ENCODE results near the gene CFAP141. TPM values are rescaled to one million over a fixed set of nuclear protein-coding genes. Genes with fewer than 3 reads are reported as not detected.

CFAP141 gene
- total RNA-seq, 1 experiment from 2014 or later = not detected

- TF ChIP-seq, protein P1, sequence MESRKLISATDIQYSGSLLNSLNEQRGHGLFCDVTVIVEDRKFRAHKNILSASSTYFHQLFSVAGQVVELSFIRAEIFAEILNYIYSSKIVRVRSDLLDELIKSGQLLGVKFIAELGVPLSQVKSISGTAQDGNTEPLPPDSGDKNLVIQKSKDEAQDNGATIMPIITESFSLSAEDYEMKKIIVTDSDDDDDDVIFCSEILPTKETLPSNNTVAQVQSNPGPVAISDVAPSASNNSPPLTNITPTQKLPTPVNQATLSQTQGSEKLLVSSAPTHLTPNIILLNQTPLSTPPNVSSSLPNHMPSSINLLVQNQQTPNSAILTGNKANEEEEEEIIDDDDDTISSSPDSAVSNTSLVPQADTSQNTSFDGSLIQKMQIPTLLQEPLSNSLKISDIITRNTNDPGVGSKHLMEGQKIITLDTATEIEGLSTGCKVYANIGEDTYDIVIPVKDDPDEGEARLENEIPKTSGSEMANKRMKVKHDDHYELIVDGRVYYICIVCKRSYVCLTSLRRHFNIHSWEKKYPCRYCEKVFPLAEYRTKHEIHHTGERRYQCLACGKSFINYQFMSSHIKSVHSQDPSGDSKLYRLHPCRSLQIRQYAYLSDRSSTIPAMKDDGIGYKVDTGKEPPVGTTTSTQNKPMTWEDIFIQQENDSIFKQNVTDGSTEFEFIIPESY (IDR thresholded peaks at IDR 0.05; ENCODE audit: extremely low read depth, insufficient replicate concordance, low read length) = peak; percentile 74
- TF ChIP-seq CEBPB (IDR thresholded peaks at IDR 0.05; ENCODE audit: low read depth) (no peak), SIN3A (IDR thresholded peaks at IDR 0.05; ENCODE audit: low read depth) (peak; percentile 90), TCF7L2 (IDR thresholded peaks at IDR 0.05; ENCODE audit: borderline replicate concordance, extremely low read depth, insufficient read depth, insufficient read length) (peak; percentile 51), ELF1 (IDR thresholded peaks at IDR 0.05; ENCODE audit: borderline replicate concordance, low read depth) (peak; percentile 86)
Measured at GRCh38 chr1:154220071-154220969, 14.2 kb upstream of the CFAP141 start, which contains the start of gene UBAP2L (continued).

- H3K4me3 ChIP-seq (replicated peaks in 1 of 2; ENCODE audit: low read depth in 1 of 2, low read length in 2 of 2) = peak overlapping the region; percentile 81 to 99
- TF ChIP-seq, protein P2, sequence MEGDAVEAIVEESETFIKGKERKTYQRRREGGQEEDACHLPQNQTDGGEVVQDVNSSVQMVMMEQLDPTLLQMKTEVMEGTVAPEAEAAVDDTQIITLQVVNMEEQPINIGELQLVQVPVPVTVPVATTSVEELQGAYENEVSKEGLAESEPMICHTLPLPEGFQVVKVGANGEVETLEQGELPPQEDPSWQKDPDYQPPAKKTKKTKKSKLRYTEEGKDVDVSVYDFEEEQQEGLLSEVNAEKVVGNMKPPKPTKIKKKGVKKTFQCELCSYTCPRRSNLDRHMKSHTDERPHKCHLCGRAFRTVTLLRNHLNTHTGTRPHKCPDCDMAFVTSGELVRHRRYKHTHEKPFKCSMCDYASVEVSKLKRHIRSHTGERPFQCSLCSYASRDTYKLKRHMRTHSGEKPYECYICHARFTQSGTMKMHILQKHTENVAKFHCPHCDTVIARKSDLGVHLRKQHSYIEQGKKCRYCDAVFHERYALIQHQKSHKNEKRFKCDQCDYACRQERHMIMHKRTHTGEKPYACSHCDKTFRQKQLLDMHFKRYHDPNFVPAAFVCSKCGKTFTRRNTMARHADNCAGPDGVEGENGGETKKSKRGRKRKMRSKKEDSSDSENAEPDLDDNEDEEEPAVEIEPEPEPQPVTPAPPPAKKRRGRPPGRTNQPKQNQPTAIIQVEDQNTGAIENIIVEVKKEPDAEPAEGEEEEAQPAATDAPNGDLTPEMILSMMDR (IDR thresholded peaks at IDR 0.05 in 2 of 3, conservative IDR thresholded peaks at IDR 0.05 in 1 of 3; ENCODE audit: borderline replicate concordance in 1 of 3, insufficient read depth in 1 of 3, low read depth in 2 of 3, low read length in 2 of 3) = no peak
- TF ChIP-seq CEBPB (IDR thresholded peaks at IDR 0.05; ENCODE audit: low read depth) (no peak), TCF7L2 (IDR thresholded peaks at IDR 0.05; ENCODE audit: borderline replicate concordance, extremely low read depth, insufficient read depth, insufficient read length) (no peak), EZH2phosphoT487 (IDR thresholded peaks at IDR 0.05; ENCODE audit: borderline replicate concordance) (no peak), FOSL1 (IDR thresholded peaks at IDR 0.05; ENCODE audit: low read depth) (no peak), SIN3A (IDR thresholded peaks at IDR 0.05; ENCODE audit: low read depth) (no peak), ELF1 (IDR thresholded peaks at IDR 0.05; ENCODE audit: borderline replicate concordance, low read depth) (no peak), POLR2A (IDR thresholded peaks at IDR 0.05; ENCODE audit: borderline replicate concordance, extremely low read depth, insufficient read depth, insufficient read length) (no peak), CBX3 (IDR thresholded peaks at IDR 0.05; ENCODE audit: low read depth) (no peak), RAD21 (IDR thresholded peaks at IDR 0.05; ENCODE audit: low read depth) (no peak), EGR1 (IDR thresholded peaks at IDR 0.05; ENCODE audit: low read depth) (no peak)
- TF ChIP-seq, protein P3, sequence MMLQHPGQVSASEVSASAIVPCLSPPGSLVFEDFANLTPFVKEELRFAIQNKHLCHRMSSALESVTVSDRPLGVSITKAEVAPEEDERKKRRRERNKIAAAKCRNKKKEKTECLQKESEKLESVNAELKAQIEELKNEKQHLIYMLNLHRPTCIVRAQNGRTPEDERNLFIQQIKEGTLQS (IDR thresholded peaks at IDR 0.05) = no peak
- TF ChIP-seq, protein P4, sequence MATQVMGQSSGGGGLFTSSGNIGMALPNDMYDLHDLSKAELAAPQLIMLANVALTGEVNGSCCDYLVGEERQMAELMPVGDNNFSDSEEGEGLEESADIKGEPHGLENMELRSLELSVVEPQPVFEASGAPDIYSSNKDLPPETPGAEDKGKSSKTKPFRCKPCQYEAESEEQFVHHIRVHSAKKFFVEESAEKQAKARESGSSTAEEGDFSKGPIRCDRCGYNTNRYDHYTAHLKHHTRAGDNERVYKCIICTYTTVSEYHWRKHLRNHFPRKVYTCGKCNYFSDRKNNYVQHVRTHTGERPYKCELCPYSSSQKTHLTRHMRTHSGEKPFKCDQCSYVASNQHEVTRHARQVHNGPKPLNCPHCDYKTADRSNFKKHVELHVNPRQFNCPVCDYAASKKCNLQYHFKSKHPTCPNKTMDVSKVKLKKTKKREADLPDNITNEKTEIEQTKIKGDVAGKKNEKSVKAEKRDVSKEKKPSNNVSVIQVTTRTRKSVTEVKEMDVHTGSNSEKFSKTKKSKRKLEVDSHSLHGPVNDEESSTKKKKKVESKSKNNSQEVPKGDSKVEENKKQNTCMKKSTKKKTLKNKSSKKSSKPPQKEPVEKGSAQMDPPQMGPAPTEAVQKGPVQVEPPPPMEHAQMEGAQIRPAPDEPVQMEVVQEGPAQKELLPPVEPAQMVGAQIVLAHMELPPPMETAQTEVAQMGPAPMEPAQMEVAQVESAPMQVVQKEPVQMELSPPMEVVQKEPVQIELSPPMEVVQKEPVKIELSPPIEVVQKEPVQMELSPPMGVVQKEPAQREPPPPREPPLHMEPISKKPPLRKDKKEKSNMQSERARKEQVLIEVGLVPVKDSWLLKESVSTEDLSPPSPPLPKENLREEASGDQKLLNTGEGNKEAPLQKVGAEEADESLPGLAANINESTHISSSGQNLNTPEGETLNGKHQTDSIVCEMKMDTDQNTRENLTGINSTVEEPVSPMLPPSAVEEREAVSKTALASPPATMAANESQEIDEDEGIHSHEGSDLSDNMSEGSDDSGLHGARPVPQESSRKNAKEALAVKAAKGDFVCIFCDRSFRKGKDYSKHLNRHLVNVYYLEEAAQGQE (IDR thresholded peaks at IDR 0.05; ENCODE audit: low read depth) = no peak
Measured at GRCh38 chr1:154219541-154219940, 13.4 kb upstream of the CFAP141 start.

More at GRCh38 chr1:154219541-154219940, 13.4 kb upstream of the CFAP141 start:
- Histone ChIP-seq H3K79me2 (ENCODE audit: insufficient read depth, low read length) (peaks cover 91% of the 10 kb centered on the region), H3K4me2 (ENCODE audit: low read length) (peak overlapping the region; percentile 85), H3K27me3 (ENCODE audit: insufficient read depth, low read length) (no peaks in the 10 kb centered on the region), H4K20me1 (ENCODE audit: insufficient read depth) (peaks cover 3% of the 10 kb centered on the region; the same call in 1 of the 2 replicates), H3K9me2 (ENCODE audit: insufficient read depth) (no peaks in the 10 kb centered on the region), H3K36me3 (ENCODE audit: control insufficient read depth in 1 of 2, insufficient read depth in 2 of 2, low read length in 2 of 2) (peaks cover 10 to 29% of the 10 kb centered on the region in 2 experiments; a peak in 2 of 4 replicates), H3K9me3 (ENCODE audit: control insufficient read depth in 1 of 2, insufficient read depth in 1 of 2, low read depth in 1 of 2, low read length in 2 of 2) (no peaks in the 10 kb centered on the region), H3K4me1 (ENCODE audit: control insufficient read depth in 1 of 2, insufficient read depth in 2 of 2, low read length in 2 of 2) (peaks cover 8 to 21% of the 10 kb centered on the region in 2 experiments; a peak in 3 of 4 replicates), H3K27ac (ENCODE audit: low read depth, low read length) (peak overlapping the region; percentile 90), H2AFZ (ENCODE audit: low read depth, low read length, poor library complexity, severe bottlenecking) (no peak overlapping the region), H3K9ac (ENCODE audit: low read length) (peak overlapping the region; percentile 95)
- DNase-seq (ENCODE audit: low read depth, low spot score) (no peak), ATAC-seq (no peak)
- ChIA-PET CTCF (interaction anchor here (1.3 kb wide), 1 partner anchor 18 kb away, joined by 3 read pairs; no protein-coding TSS in a partner anchor), RAD21 (ENCODE audit: low non-redundant PET in 1 of 2, low total read pairs in 2 of 2, uncharacterized antibody in 2 of 2, unreplicated experiment in 2 of 2) (no interaction called here), POLR2A (interaction anchor here (1.5 kb wide), 1 partner anchor 15 kb away, joined by 4 read pairs; no protein-coding TSS in a partner anchor)
- BruUV-seq (replicated peaks) = no TSS peak
- intact Hi-C loops (cut with micrococcal nuclease) = no loop called here

Data from HCT116 (cell line).